Measurements from ENCODE around the gene KRT38. TPM values are rescaled to one million over a fixed set of nuclear protein-coding genes. Genes with fewer than 3 reads are reported as not detected.

KRT38 gene
- total and polyA plus RNA-seq, 4 donors, result not detected

GRCh38 chr17:41394254-41394996 lies 46.4 kb downstream of the KRT38 start:
- 89% methylated on average over 10 of the region's 10 CpGs for WGBS (ENCODE audit: insufficient coverage)
- Histone ChIP-seq H3K9me3 (ENCODE audit: control insufficient read depth, insufficient read depth, low read length) (no peaks in the 10 kb centered on the region), H3K27me3 (ENCODE audit: control insufficient read depth, insufficient read depth, low read length) (no peaks in the 10 kb centered on the region), H3K27ac (ENCODE audit: low read depth, low read length) (no peak overlapping the region), H3K4me1 (ENCODE audit: control insufficient read depth, insufficient read depth, low read length) (no peaks in the 10 kb centered on the region), H3K4me3 (ENCODE audit: low read depth, low read length) (no peak overlapping the region), H3K36me3 (ENCODE audit: control insufficient read depth, insufficient read depth, low read length) (no peaks in the 10 kb centered on the region)
- no peak for DNase-seq (ENCODE audit: low read depth in 4 of 6, low spot score in 6 of 6)

- Histone ChIP-seq H3K27me3 (ENCODE audit: control insufficient read depth, insufficient read depth, low read length) (no peaks in the 10 kb centered on the region), H3K9me3 (ENCODE audit: control insufficient read depth, insufficient read depth, low read length) (no peaks in the 10 kb centered on the region), H3K27ac (ENCODE audit: low read depth, low read length) (no peak overlapping the region), H3K36me3 (ENCODE audit: control insufficient read depth, insufficient read depth, low read length) (no peaks in the 10 kb centered on the region), H3K4me1 (ENCODE audit: control insufficient read depth, insufficient read depth, low read length) (no peaks in the 10 kb centered on the region), H3K4me3 (ENCODE audit: low read depth, low read length) (no peak overlapping the region)
- 84% methylated on average over 9 of the region's 10 CpGs for WGBS (ENCODE audit: insufficient coverage)
- DNase-seq (ENCODE audit: low read depth in 4 of 6, low spot score in 6 of 6), result no peak
These were observed 47.0 kb downstream of the KRT38 start for GRCh38 chr17:41393826-41394225.

- Histone ChIP-seq H3K4me1 (ENCODE audit: control insufficient read depth, insufficient read depth, low read length) (no peaks in the 10 kb centered on the region), H3K27me3 (ENCODE audit: control insufficient read depth, insufficient read depth, low read length) (no peaks in the 10 kb centered on the region), H3K36me3 (ENCODE audit: control insufficient read depth, insufficient read depth, low read length) (no peaks in the 10 kb centered on the region), H3K4me3 (ENCODE audit: low read depth, low read length) (no peak overlapping the region), H3K27ac (ENCODE audit: low read depth, low read length) (no peak overlapping the region), H3K9me3 (ENCODE audit: control insufficient read depth, insufficient read depth, low read length) (no peaks in the 10 kb centered on the region)
- WGBS (ENCODE audit: insufficient coverage), result 33% methylated on average over 1 of the region's 5 CpGs
- DNase-seq (ENCODE audit: low read depth in 4 of 6, low spot score in 6 of 6), result no peak
These were observed 47.5 kb downstream of the KRT38 start for GRCh38 chr17:41393294-41393693.

DNA sequence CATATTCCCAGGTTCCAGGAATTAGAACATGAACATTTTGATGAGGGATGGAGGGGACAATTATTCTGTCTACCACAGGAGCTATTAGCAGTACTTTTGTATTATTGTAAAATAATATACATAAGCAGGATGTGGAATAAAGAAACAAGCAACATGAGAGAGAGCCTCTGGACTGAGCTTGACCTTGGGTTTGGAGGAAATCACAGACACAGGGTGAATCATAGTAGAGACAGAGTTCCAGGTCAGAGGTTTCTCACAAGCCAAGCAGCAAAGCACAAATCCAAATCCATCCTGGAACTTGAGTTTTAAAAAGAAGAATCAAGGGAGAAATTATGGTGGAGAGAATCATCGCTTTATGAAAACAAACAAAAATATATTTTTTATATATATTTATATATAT lies 48.5 kb downstream of the KRT38 start:
- Histone ChIP-seq H3K4me1 (ENCODE audit: control insufficient read depth, insufficient read depth, low read length) (no peaks in the 10 kb centered on the region), H3K36me3 (ENCODE audit: control insufficient read depth, insufficient read depth, low read length) (no peaks in the 10 kb centered on the region), H3K27ac (ENCODE audit: low read depth, low read length) (no peak overlapping the region), H3K4me3 (ENCODE audit: low read depth, low read length) (no peak overlapping the region), H3K9me3 (ENCODE audit: control insufficient read depth, insufficient read depth, low read length) (no peaks in the 10 kb centered on the region), H3K27me3 (ENCODE audit: control insufficient read depth, insufficient read depth, low read length) (no peaks in the 10 kb centered on the region)
- no CpG with 5 or more reads among the region's 1 CpG for WGBS (ENCODE audit: insufficient coverage)
- DNase-seq (ENCODE audit: low read depth in 4 of 6, low spot score in 6 of 6), result no peak

- H3K27ac ChIP-seq (ENCODE audit: low read depth, low read length), result no peak overlapping the region
- H3K4me1 ChIP-seq (ENCODE audit: control insufficient read depth, insufficient read depth, low read length), result no peaks in the 10 kb centered on the region
- no peaks in the 10 kb centered on the region for H3K9me3 ChIP-seq (ENCODE audit: control insufficient read depth, insufficient read depth, low read length)
- WGBS (ENCODE audit: insufficient coverage), result no CpG with 5 or more reads among the region's 2 CpGs
- H3K36me3 ChIP-seq (ENCODE audit: control insufficient read depth, insufficient read depth, low read length), result no peaks in the 10 kb centered on the region
- H3K4me3 ChIP-seq (ENCODE audit: low read depth, low read length), result no peak overlapping the region
- DNase-seq (ENCODE audit: low read depth in 4 of 6, low spot score in 6 of 6), result no peak
- no peaks in the 10 kb centered on the region for H3K27me3 ChIP-seq (ENCODE audit: control insufficient read depth, insufficient read depth, low read length)
These were observed 49.2 kb downstream of the KRT38 start for GRCh38 chr17:41391535-41391934.

GRCh38 chr17:41390411-41390938 lies 50.3 kb downstream of the KRT38 start:
- no peaks in the 10 kb centered on the region for H3K4me1 ChIP-seq (ENCODE audit: control insufficient read depth, insufficient read depth, low read length)
- peaks cover 3% of the 10 kb centered on the region for H3K9me3 ChIP-seq (ENCODE audit: control insufficient read depth, insufficient read depth, low read length)
- H3K4me3 ChIP-seq (ENCODE audit: low read depth, low read length), result no peak overlapping the region
- no peak for DNase-seq (ENCODE audit: low read depth in 4 of 6, low spot score in 6 of 6)
- 68% methylated on average over 3 of the region's 7 CpGs for WGBS (ENCODE audit: insufficient coverage)
- no peaks in the 10 kb centered on the region for H3K36me3 ChIP-seq (ENCODE audit: control insufficient read depth, insufficient read depth, low read length)
- H3K27me3 ChIP-seq (ENCODE audit: control insufficient read depth, insufficient read depth, low read length), result no peaks in the 10 kb centered on the region
- H3K27ac ChIP-seq (ENCODE audit: low read depth, low read length), result no peak overlapping the region

DNA sequence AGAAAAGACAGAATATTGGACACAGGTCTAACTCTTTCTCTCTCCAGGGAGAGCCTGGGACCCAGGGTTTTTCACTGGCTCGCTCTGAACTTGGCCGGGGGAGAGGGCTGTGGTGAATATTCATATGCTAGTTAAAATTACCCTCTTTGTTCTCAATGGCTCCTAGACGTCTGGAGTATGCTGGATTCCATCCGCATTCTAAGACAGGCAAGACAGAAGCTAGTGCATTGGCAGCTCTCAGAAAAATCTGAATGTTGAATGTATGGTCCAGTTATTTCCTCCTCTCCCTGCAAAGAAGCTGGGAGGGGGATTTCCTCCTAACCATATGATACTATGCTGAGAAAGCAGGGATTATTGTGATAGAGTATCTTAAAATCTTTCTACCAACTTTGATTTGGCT lies 53.1 kb downstream of the KRT38 start:
- H3K27me3 ChIP-seq (ENCODE audit: control insufficient read depth, insufficient read depth, low read length), result no peaks in the 10 kb centered on the region
- H3K4me3 ChIP-seq (ENCODE audit: low read depth, low read length), result no peak overlapping the region
- no peaks in the 10 kb centered on the region for H3K4me1 ChIP-seq (ENCODE audit: control insufficient read depth, insufficient read depth, low read length)
- no peak for DNase-seq (ENCODE audit: low read depth in 4 of 6, low spot score in 6 of 6)
- no CpG with 5 or more reads among the region's 4 CpGs for WGBS (ENCODE audit: insufficient coverage)
- no peaks in the 10 kb centered on the region for H3K36me3 ChIP-seq (ENCODE audit: control insufficient read depth, insufficient read depth, low read length)
- no peak overlapping the region for H3K27ac ChIP-seq (ENCODE audit: low read depth, low read length)
- H3K9me3 ChIP-seq (ENCODE audit: control insufficient read depth, insufficient read depth, low read length), result peaks cover 3% of the 10 kb centered on the region

- no peak for DNase-seq (ENCODE audit: low read depth in 4 of 6, low spot score in 6 of 6)
- no peak overlapping the region for H3K27ac ChIP-seq (ENCODE audit: low read depth, low read length)
- peaks cover 2% of the 10 kb centered on the region for H3K27me3 ChIP-seq (ENCODE audit: control insufficient read depth, insufficient read depth, low read length)
- H3K36me3 ChIP-seq (ENCODE audit: control insufficient read depth, insufficient read depth, low read length), result no peaks in the 10 kb centered on the region
- WGBS (ENCODE audit: insufficient coverage), result no CpG with 5 or more reads among the region's 1 CpG
- H3K9me3 ChIP-seq (ENCODE audit: control insufficient read depth, insufficient read depth, low read length), result peaks cover 3% of the 10 kb centered on the region
- H3K4me3 ChIP-seq (ENCODE audit: low read depth, low read length), result no peak overlapping the region
- H3K4me1 ChIP-seq (ENCODE audit: control insufficient read depth, insufficient read depth, low read length), result no peaks in the 10 kb centered on the region
These were observed 54.6 kb downstream of the KRT38 start for GRCh38 chr17:41386227-41386626.
